HG02588 (cell line): Measurements from ENCODE around the gene EFHC2.

Experiments used
- ATAC-seq: cut with Tn5 transposase; IDR thresholded peaks from one replicate; pipeline ENCODE4 v1.9.1; 2021; ENCODE audit warnings: mild to moderate bottlenecking, moderate library complexity; ENCODE audit not compliant: unreplicated experiment

Gene EFHC2

GRCh38 chrX:44343412-44344141 lies at the start of gene EFHC2:
Gene EFHC2 (minus strand): TSS chrX:44343672. CDS start chrX:44343588, 84 bp downstream.
- no peak for ATAC-seq

GRCh38 chrX:44392767-44393166 lies 49.3 kb upstream of the EFHC2 start:
- no peak for ATAC-seq

GRCh38 chrX:44384688-44385338 lies 41.3 kb upstream of the EFHC2 start:
- ATAC-seq: no peak

- no peak for ATAC-seq
Measured at GRCh38 chrX:44382871-44383270, 39.4 kb upstream of the EFHC2 start.

GRCh38 chrX:44352758-44353157 lies 9.3 kb upstream of the EFHC2 start:
- no peak for ATAC-seq

GRCh38 chrX:44349561-44349960 lies 6.1 kb upstream of the EFHC2 start:
- ATAC-seq: no peak

- no peak for ATAC-seq
Measured at GRCh38 chrX:44344687-44345086, 1.2 kb upstream of the EFHC2 start.

- no peak for ATAC-seq
Measured at GRCh38 chrX:44344194-44344593, 722 bp upstream of the EFHC2 start.

- ATAC-seq: no peak
Measured at GRCh38 chrX:44342866-44343265, 606 bp downstream of the EFHC2 start.

- no peak for ATAC-seq
Measured at GRCh38 chrX:44338361-44338760, 5.1 kb downstream of the EFHC2 start.

- no peak for ATAC-seq
Measured at GRCh38 chrX:44332437-44332836, 11.0 kb downstream of the EFHC2 start.

- ATAC-seq: no peak
Measured at GRCh38 chrX:44330227-44330626, 13.2 kb downstream of the EFHC2 start.

GRCh38 chrX:44319550-44319949 lies 23.9 kb downstream of the EFHC2 start:
- no peak for ATAC-seq

- ATAC-seq: no peak
Measured at GRCh38 chrX:44317181-44317580, 26.3 kb downstream of the EFHC2 start.

GRCh38 chrX:44314808-44315207 lies 28.7 kb downstream of the EFHC2 start:
- no peak for ATAC-seq

- ATAC-seq: no peak
Measured at GRCh38 chrX:44314259-44314734, 29.2 kb downstream of the EFHC2 start.

- ATAC-seq: no peak
Measured at GRCh38 chrX:44312421-44312820, 31.1 kb downstream of the EFHC2 start.

- ATAC-seq: no peak
Measured at GRCh38 chrX:44310227-44310626, 33.2 kb downstream of the EFHC2 start.

- no peak for ATAC-seq
Measured at GRCh38 chrX:44308869-44309268, 34.6 kb downstream of the EFHC2 start.

GRCh38 chrX:44306356-44306755 lies 37.1 kb downstream of the EFHC2 start:
- no peak for ATAC-seq

GRCh38 chrX:44305921-44306320 lies 37.6 kb downstream of the EFHC2 start:
- no peak for ATAC-seq

- no peak for ATAC-seq
Measured at GRCh38 chrX:44303119-44303518, 40.4 kb downstream of the EFHC2 start.
